Measurements from ENCODE around the gene SPOCK1.

Gene SPOCK1

DNA sequence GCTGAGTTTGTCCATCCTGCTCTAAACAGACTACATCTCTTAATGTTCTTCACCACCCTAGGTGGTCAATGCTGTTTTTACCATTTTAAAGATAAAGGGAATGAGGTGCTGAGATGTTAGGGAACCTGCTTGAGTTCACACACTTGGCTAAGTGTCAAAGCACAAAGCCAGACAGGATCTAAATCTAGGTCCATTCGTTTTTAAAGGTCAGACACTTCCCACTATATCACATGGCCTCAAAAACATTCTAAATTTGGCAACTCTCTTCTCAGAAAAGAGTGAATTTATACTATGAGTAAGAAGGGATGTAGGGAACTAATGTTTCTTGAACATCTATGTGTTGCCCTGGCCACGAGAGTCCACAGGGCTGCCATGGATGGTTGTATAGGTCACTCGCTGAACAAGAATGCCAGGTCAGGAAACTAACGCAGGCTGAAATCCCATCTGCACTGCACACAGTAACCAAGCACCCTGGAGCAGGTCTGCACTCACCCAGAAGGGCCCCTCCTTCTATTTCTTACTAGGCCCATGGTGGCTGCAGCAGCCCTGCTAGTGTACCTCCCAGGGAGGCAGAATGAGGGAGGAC is 213.0 kb downstream of the SPOCK1 start:
- Histone ChIP-seq H3K4me2 (no peak overlapping the region), H2AFZ (ENCODE audit: low read depth) (no peak overlapping the region), H3K4me3 (IDR thresholded peaks at IDR 0.05; ENCODE audit: insufficient read depth, low read depth, low read length) (no peak overlapping the region), H3K4me1 (ENCODE audit: low read depth, poor library complexity, severe bottlenecking) (no peaks in the 10 kb centered on the region), H4K20me1 (ENCODE audit: insufficient read depth) (no peaks in the 10 kb centered on the region), H3K27ac (no peak overlapping the region), H3K27me3 (ENCODE audit: insufficient read depth, low read depth) (no peaks in the 10 kb centered on the region), H3K9ac (no peak overlapping the region), H3K79me2 (ENCODE audit: insufficient read depth, low read depth) (no peaks in the 10 kb centered on the region), H3K36me3 (ENCODE audit: insufficient read depth) (no peaks in the 10 kb centered on the region)
- TF ChIP-seq, protein P1, sequence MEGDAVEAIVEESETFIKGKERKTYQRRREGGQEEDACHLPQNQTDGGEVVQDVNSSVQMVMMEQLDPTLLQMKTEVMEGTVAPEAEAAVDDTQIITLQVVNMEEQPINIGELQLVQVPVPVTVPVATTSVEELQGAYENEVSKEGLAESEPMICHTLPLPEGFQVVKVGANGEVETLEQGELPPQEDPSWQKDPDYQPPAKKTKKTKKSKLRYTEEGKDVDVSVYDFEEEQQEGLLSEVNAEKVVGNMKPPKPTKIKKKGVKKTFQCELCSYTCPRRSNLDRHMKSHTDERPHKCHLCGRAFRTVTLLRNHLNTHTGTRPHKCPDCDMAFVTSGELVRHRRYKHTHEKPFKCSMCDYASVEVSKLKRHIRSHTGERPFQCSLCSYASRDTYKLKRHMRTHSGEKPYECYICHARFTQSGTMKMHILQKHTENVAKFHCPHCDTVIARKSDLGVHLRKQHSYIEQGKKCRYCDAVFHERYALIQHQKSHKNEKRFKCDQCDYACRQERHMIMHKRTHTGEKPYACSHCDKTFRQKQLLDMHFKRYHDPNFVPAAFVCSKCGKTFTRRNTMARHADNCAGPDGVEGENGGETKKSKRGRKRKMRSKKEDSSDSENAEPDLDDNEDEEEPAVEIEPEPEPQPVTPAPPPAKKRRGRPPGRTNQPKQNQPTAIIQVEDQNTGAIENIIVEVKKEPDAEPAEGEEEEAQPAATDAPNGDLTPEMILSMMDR (conservative IDR thresholded peaks at IDR 0.05; ENCODE audit: low read depth, low read length): no peak

DNA sequence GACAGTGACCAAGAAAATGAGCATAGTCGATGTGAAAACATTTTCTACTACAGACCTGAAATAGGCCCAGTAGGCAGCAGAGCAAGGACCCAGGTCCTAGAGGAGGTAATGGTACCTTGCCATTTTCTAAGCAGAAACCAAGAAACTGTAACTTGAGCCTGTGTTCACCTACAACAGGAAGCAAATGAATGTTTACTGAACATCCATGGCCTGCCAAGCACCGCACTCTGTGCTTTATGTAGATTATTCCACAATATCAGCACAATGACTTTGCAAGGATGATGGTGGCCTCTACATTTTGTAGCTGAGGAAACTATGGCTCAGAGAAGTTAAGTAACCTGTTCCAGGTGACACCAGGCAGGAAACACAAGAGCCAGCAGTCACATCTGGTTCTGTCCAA is 215.3 kb downstream of the SPOCK1 start:
- Histone ChIP-seq H3K4me3 (IDR thresholded peaks at IDR 0.05; ENCODE audit: insufficient read depth, low read depth, low read length) (no peak overlapping the region), H3K79me2 (ENCODE audit: insufficient read depth, low read depth) (no peaks in the 10 kb centered on the region), H4K20me1 (ENCODE audit: insufficient read depth) (no peaks in the 10 kb centered on the region), H3K9ac (no peak overlapping the region), H3K4me1 (ENCODE audit: low read depth, poor library complexity, severe bottlenecking) (no peaks in the 10 kb centered on the region), H2AFZ (ENCODE audit: low read depth) (no peak overlapping the region), H3K27ac (no peak overlapping the region), H3K27me3 (ENCODE audit: insufficient read depth, low read depth) (no peaks in the 10 kb centered on the region), H3K36me3 (ENCODE audit: insufficient read depth) (no peaks in the 10 kb centered on the region), H3K4me2 (no peak overlapping the region)
- TF ChIP-seq, protein P1 (conservative IDR thresholded peaks at IDR 0.05; ENCODE audit: low read depth, low read length): no peak

DNA sequence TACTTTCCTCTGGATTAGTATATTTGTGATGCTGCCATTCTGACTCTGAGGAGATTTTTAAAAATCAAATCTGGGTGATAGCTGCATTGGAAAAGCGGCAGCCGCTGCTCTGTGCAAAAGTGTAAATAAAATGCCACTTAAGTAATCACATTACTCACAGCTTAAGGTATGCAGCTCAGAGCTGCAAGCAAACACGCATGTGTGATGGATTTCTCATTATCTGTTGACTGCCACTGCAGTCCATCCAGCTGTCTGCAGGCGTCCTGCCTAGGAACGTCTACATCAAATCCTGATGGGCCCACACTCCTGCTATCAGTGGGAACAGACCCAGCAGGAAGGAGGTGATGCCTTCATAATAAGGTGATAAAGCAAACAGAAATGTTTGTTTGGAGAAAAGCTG is 216.9 kb downstream of the SPOCK1 start:
- TF ChIP-seq, protein P1 (conservative IDR thresholded peaks at IDR 0.05; ENCODE audit: low read depth, low read length): no peak
- Histone ChIP-seq H3K36me3 (ENCODE audit: insufficient read depth) (no peaks in the 10 kb centered on the region), H4K20me1 (ENCODE audit: insufficient read depth) (no peaks in the 10 kb centered on the region), H3K4me2 (no peak overlapping the region), H3K27ac (no peak overlapping the region), H3K27me3 (ENCODE audit: insufficient read depth, low read depth) (no peaks in the 10 kb centered on the region), H3K4me3 (IDR thresholded peaks at IDR 0.05; ENCODE audit: insufficient read depth, low read depth, low read length) (no peak overlapping the region), H3K79me2 (ENCODE audit: insufficient read depth, low read depth) (no peaks in the 10 kb centered on the region), H2AFZ (ENCODE audit: low read depth) (no peak overlapping the region), H3K4me1 (ENCODE audit: low read depth, poor library complexity, severe bottlenecking) (no peaks in the 10 kb centered on the region), H3K9ac (no peak overlapping the region)

DNA sequence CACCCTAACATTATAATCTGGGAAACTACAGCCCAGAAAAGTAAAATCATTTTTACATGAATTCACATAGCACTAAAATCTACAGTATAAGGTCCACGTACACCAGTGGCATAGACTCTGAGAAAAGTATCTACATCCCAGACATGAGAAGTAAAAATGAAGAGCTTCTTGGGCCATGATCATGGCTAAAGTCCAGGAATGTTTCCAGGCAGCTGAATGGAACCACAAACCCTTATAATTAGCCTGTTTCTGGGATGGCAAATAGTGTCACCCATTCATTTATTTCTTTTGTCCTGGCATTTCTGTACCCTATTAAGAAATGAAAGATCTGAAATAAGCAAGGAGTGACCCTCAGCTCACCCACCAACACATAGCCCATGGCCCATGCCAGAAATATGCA is 217.9 kb downstream of the SPOCK1 start:
- Histone ChIP-seq H3K36me3 (ENCODE audit: insufficient read depth) (no peaks in the 10 kb centered on the region), H3K4me2 (no peak overlapping the region), H3K4me1 (ENCODE audit: low read depth, poor library complexity, severe bottlenecking) (no peaks in the 10 kb centered on the region), H4K20me1 (ENCODE audit: insufficient read depth) (no peaks in the 10 kb centered on the region), H2AFZ (ENCODE audit: low read depth) (no peak overlapping the region), H3K4me3 (IDR thresholded peaks at IDR 0.05; ENCODE audit: insufficient read depth, low read depth, low read length) (no peak overlapping the region), H3K27me3 (ENCODE audit: insufficient read depth, low read depth) (no peaks in the 10 kb centered on the region), H3K9ac (no peak overlapping the region), H3K79me2 (ENCODE audit: insufficient read depth, low read depth) (no peaks in the 10 kb centered on the region), H3K27ac (no peak overlapping the region)
- TF ChIP-seq, protein P1 (conservative IDR thresholded peaks at IDR 0.05; ENCODE audit: low read depth, low read length): no peak
